ENCODE data around the gene MT1E.
"Not testable (repeated sequence)": the region's sequence is repeated elsewhere in the genome, so short reads cannot be mapped to it uniquely, and the experiment has no call there.

The MT1E gene

GRCh38 chr16:56649271-56649670, 23.7 kb downstream of the MT1E start:
- DNase-seq = no peak

- DNase-seq = no peak
These were observed 24.2 kb downstream of the MT1E start for GRCh38 chr16:56649820-56650219.

GRCh38 chr16:56651586-56651985, 26.0 kb downstream of the MT1E start, which contains the start of gene MT1B:
TSS of gene MT1B (plus strand) at chr16:56651886. CDS start at chr16:56651954, 68 bp downstream.
- no peak for DNase-seq

GRCh38 chr16:56652600-56652999, 27.0 kb downstream of the MT1E start:
- no peak for DNase-seq

GRCh38 chr16:56653218-56653617, 27.6 kb downstream of the MT1E start:
- no peak for DNase-seq

GRCh38 chr16:56657555-56658326, 32.2 kb downstream of the MT1E start, which contains the start of gene MT1F:
TSS of gene MT1F (plus strand) at chr16:56657959. CDS start at chr16:56658059, 100 bp downstream.
- peak in 1 of 2 donors; percentile 51 for DNase-seq

- no peak for DNase-seq
These were observed 32.8 kb downstream of the MT1E start for GRCh38 chr16:56658327-56658875.

- no peak for DNase-seq
These were observed 37.1 kb downstream of the MT1E start for GRCh38 chr16:56662357-56663354.

- DNase-seq = no peak
These were observed 38.9 kb downstream of the MT1E start for GRCh38 chr16:56664506-56664905.

- not testable (repeated sequence) for DNase-seq
These were observed 40.0 kb downstream of the MT1E start for GRCh38 chr16:56665286-56666261.

- DNase-seq = peak in 1 of 2 donors; percentile 18
These were observed 42.3 kb downstream of the MT1E start, which contains the start of gene MT1G for GRCh38 chr16:56667581-56668571. TSS of gene MT1G (minus strand) at chr16:56668065. CDS start at chr16:56667993, 72 bp downstream.

- DNase-seq = no peak
These were observed 43.6 kb downstream of the MT1E start, which contains the start of gene MT1H for GRCh38 chr16:56669005-56669839. TSS of gene MT1H (plus strand) at chr16:56669814. CDS start at chr16:56669885, 71 bp downstream.

GRCh38 chr16:56669840-56670619, 44.4 kb downstream of the MT1E start:
- DNase-seq = no peak

- DNase-seq = no peak
These were observed 45.0 kb downstream of the MT1E start for GRCh38 chr16:56670620-56670934.

GRCh38 chr16:56671691-56672090, 46.1 kb downstream of the MT1E start:
- not testable (repeated sequence) for DNase-seq

- not testable (repeated sequence) for DNase-seq
These were observed 46.6 kb downstream of the MT1E start for GRCh38 chr16:56672171-56672570.

GRCh38 chr16:56672761-56673536, 47.4 kb downstream of the MT1E start:
- DNase-seq = no peak

- DNase-seq = no peak
These were observed 48.3 kb downstream of the MT1E start for GRCh38 chr16:56673921-56674320.
